ENCODE measurements around the gene SERPINA5. TPM values are rescaled to one million over a fixed set of nuclear protein-coding genes. Genes with fewer than 3 reads are reported as not detected.

The SERPINA5 gene
- total and polyA plus RNA-seq, 10 of the 15 experiments (the other 5 are each of a cell fraction or from before 2014, with no cell fraction given), result 0.90 TPM; not detected in 9

DNA sequence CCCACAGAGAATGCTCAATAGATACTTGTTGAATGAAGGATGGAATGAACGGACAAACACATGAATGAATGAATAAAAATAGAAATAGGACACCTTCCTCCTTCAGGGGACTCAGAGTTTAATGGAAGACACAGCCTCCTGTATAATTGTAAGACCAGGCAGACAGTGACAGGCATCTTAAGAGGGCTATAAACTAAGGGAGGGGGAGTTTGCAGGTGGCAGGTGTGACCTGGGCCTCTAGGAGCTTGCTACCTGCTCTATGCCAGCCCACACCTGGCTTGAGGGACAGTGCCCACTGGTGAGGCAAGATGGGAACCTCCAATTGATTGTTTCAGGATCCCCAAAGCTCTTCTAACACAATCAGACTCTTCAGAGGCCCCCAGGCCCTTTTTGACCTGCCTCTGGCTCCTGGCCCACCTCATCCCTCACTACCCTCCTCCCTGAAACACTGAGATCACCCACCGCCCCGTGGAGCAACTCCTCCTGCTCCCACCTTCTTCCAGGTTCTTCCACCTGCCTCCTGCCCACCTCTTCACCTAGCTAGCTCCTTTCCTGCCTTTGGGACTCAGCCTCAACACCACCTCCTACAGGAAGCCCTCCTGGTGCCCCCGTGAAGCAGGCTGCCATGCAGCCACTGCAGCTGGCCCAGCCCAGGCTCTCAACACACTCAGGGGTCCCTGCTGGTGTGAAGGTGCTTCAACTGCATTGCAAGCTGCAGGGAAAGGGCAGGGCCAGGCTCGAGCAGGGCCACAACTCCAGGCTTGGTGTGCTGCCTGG, 40.3 kb downstream of the SERPINA5 start:
- ChIA-PET RAD21 (ENCODE audit: unreplicated experiment) (no interaction called here), SMC1A (ENCODE audit: uncharacterized antibody, unreplicated experiment) (no interaction called here)
- no peak for ATAC-seq
- TF ChIP-seq NR2F1 (conservative IDR thresholded peaks at IDR 0.05) (no peak), JUND (IDR thresholded peaks at IDR 0.05; ENCODE audit: low read depth, low read length) (no peak), RB1 (IDR thresholded peaks at IDR 0.05; ENCODE audit: borderline replicate concordance) (no peak), NFIC (IDR thresholded peaks at IDR 0.05; ENCODE audit: low read depth, low read length) (no peak), ZSCAN29 (IDR thresholded peaks at IDR 0.05) (no peak)
- TF ChIP-seq, protein P1, sequence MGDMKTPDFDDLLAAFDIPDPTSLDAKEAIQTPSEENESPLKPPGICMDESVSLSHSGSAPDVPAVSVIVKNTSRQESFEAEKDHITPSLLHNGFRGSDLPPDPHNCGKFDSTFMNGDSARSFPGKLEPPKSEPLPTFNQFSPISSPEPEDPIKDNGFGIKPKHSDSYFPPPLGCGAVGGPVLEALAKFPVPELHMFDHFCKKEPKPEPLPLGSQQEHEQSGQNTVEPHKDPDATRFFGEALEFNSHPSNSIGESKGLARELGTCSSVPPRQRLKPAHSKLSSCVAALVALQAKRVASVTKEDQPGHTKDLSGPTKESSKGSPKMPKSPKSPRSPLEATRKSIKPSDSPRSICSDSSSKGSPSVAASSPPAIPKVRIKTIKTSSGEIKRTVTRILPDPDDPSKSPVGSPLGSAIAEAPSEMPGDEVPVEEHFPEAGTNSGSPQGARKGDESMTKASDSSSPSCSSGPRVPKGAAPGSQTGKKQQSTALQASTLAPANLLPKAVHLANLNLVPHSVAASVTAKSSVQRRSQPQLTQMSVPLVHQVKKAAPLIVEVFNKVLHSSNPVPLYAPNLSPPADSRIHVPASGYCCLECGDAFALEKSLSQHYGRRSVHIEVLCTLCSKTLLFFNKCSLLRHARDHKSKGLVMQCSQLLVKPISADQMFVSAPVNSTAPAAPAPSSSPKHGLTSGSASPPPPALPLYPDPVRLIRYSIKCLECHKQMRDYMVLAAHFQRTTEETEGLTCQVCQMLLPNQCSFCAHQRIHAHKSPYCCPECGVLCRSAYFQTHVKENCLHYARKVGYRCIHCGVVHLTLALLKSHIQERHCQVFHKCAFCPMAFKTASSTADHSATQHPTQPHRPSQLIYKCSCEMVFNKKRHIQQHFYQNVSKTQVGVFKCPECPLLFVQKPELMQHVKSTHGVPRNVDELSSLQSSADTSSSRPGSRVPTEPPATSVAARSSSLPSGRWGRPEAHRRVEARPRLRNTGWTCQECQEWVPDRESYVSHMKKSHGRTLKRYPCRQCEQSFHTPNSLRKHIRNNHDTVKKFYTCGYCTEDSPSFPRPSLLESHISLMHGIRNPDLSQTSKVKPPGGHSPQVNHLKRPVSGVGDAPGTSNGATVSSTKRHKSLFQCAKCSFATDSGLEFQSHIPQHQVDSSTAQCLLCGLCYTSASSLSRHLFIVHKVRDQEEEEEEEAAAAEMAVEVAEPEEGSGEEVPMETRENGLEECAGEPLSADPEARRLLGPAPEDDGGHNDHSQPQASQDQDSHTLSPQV (IDR thresholded peaks at IDR 0.05), result no peak
- TF ChIP-seq, protein P2, sequence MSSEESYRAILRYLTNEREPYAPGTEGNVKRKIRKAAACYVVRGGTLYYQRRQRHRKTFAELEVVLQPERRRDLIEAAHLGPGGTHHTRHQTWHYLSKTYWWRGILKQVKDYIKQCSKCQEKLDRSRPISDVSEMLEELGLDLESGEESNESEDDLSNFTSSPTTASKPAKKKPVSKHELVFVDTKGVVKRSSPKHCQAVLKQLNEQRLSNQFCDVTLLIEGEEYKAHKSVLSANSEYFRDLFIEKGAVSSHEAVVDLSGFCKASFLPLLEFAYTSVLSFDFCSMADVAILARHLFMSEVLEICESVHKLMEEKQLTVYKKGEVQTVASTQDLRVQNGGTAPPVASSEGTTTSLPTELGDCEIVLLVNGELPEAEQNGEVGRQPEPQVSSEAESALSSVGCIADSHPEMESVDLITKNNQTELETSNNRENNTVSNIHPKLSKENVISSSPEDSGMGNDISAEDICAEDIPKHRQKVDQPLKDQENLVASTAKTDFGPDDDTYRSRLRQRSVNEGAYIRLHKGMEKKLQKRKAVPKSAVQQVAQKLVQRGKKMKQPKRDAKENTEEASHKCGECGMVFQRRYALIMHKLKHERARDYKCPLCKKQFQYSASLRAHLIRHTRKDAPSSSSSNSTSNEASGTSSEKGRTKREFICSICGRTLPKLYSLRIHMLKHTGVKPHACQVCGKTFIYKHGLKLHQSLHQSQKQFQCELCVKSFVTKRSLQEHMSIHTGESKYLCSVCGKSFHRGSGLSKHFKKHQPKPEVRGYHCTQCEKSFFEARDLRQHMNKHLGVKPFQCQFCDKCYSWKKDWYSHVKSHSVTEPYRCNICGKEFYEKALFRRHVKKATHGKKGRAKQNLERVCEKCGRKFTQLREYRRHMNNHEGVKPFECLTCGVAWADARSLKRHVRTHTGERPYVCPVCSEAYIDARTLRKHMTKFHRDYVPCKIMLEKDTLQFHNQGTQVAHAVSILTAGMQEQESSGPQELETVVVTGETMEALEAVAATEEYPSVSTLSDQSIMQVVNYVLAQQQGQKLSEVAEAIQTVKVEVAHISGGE (CRISPR knock-in tag; IDR thresholded peaks at IDR 0.05), result no peak
- TF ChIP-seq, protein P3, sequence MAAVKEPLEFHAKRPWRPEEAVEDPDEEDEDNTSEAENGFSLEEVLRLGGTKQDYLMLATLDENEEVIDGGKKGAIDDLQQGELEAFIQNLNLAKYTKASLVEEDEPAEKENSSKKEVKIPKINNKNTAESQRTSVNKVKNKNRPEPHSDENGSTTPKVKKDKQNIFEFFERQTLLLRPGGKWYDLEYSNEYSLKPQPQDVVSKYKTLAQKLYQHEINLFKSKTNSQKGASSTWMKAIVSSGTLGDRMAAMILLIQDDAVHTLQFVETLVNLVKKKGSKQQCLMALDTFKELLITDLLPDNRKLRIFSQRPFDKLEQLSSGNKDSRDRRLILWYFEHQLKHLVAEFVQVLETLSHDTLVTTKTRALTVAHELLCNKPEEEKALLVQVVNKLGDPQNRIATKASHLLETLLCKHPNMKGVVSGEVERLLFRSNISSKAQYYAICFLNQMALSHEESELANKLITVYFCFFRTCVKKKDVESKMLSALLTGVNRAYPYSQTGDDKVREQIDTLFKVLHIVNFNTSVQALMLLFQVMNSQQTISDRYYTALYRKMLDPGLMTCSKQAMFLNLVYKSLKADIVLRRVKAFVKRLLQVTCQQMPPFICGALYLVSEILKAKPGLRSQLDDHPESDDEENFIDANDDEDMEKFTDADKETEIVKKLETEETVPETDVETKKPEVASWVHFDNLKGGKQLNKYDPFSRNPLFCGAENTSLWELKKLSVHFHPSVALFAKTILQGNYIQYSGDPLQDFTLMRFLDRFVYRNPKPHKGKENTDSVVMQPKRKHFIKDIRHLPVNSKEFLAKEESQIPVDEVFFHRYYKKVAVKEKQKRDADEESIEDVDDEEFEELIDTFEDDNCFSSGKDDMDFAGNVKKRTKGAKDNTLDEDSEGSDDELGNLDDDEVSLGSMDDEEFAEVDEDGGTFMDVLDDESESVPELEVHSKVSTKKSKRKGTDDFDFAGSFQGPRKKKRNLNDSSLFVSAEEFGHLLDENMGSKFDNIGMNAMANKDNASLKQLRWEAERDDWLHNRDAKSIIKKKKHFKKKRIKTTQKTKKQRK (IDR thresholded peaks at IDR 0.05; ENCODE audit: low read depth, low read length), result no peak

More for the DNA sequence above, 40.3 kb downstream of the SERPINA5 start:
- H3K9me3 ChIP-seq (replicated peaks; ENCODE audit: control insufficient read depth, insufficient read depth, low read length), result peaks cover 7% of the 10 kb centered on the region; the same call in 2 of the 3 replicates
- no peak overlapping the region for H3K4me3 ChIP-seq
- FAIRE-seq, result no peak
- intact Hi-C loops (cut with micrococcal nuclease; ENCODE audit: unreplicated experiment) (no loop called here), in situ Hi-C loops (cut with MboI) (no loop called here)
- peaks cover 0 to 2% of the 10 kb centered on the region in 2 experiments; a peak in 1 of 4 replicates for H3K27me3 ChIP-seq (replicated peaks in 1 of 2; ENCODE audit: control insufficient read depth in 2 of 2, insufficient read depth in 2 of 2, low read length in 1 of 2)
- ChIA-PET CTCF (no interaction called here), POLR2A (no interaction called here)
- H3K27ac ChIP-seq (ENCODE audit: control insufficient read depth, insufficient read depth), result no peak overlapping the region
- H3K36me3 ChIP-seq (ENCODE audit: control insufficient read depth in 2 of 2, insufficient read depth in 2 of 2, low read length in 1 of 2), result no peaks in the 10 kb centered on the region
- H3K4me2 ChIP-seq (ENCODE audit: control insufficient read depth, insufficient read depth), result no peak overlapping the region
- H3K4me1 ChIP-seq (ENCODE audit: control insufficient read depth, insufficient read depth, low read length), result no peaks in the 10 kb centered on the region
- no TSS peak for BruUV-seq (replicated peaks)
- H3K9ac ChIP-seq (ENCODE audit: control insufficient read depth, insufficient read depth, low read length), result no peak overlapping the region
- no peak overlapping the region for H2AFZ ChIP-seq (ENCODE audit: control insufficient read depth, low read depth, low read length)
- 0% methylated on average over 5 of the region's 5 CpGs for WGBS (ENCODE audit: insufficient coverage, insufficient replicate concordance, low lambda C conversion rate, missing lambda C conversion rate)
- no peaks in the 10 kb centered on the region for H3K79me2 ChIP-seq (ENCODE audit: control insufficient read depth, insufficient read depth, low read length)
- no peaks in the 10 kb centered on the region for H4K20me1 ChIP-seq (ENCODE audit: control insufficient read depth, insufficient read depth)
- no peak for DNase-seq (ENCODE audit: low read depth, low spot score)
